ENCODE measurements around the gene DTD1.

The DTD1 gene

GRCh38 chr20:18728870-18729224 is 141.0 kb downstream of the DTD1 start:
- H4K20me1 ChIP-seq (ENCODE audit: insufficient read depth, low read length): no peaks in the 10 kb centered on the region

GRCh38 chr20:18729231-18729825 is 141.5 kb downstream of the DTD1 start:
- ATAC-seq (ENCODE audit: insufficient read depth, low read depth): no peak
- DNase-seq: no peak
- no peaks in the 10 kb centered on the region for H3K36me3 ChIP-seq (ENCODE audit: insufficient read depth, low read length)
- no peaks in the 10 kb centered on the region for H3K27me3 ChIP-seq (ENCODE audit: insufficient read depth, low read length, poor library complexity)
- H3K4me2 ChIP-seq (ENCODE audit: insufficient read depth, low read length): no peak overlapping the region
- H3K4me3 ChIP-seq (ENCODE audit: low read depth in 1 of 2, low read length in 2 of 2): no peak overlapping the region
- no peaks in the 10 kb centered on the region for H3K9me3 ChIP-seq (ENCODE audit: insufficient read depth, low read length, severe bottlenecking)
- H3K4me1 ChIP-seq (ENCODE audit: insufficient read depth, low read length): no peaks in the 10 kb centered on the region
- H3K27ac ChIP-seq (ENCODE audit: low read length): no peak overlapping the region
- H3K79me2 ChIP-seq (ENCODE audit: insufficient read depth, low read length): no peaks in the 10 kb centered on the region
- H2AFZ ChIP-seq (ENCODE audit: low read depth, low read length): no peak overlapping the region
- no peak overlapping the region for H3K9ac ChIP-seq (ENCODE audit: low read depth, low read length)
- H4K20me1 ChIP-seq (ENCODE audit: insufficient read depth, low read length): no peaks in the 10 kb centered on the region
- TF ChIP-seq EZH2 (IDR thresholded peaks at IDR 0.05; ENCODE audit: borderline replicate concordance, low read depth, low read length, severe bottlenecking) (no peak), CTCF (IDR thresholded peaks at IDR 0.05; ENCODE audit: borderline replicate concordance, extremely low read depth, low read length, poor library complexity, severe bottlenecking) (no peak)

More at GRCh38 chr20:18728870-18729224, 141.0 kb downstream of the DTD1 start:
- Histone ChIP-seq H3K79me2 (ENCODE audit: insufficient read depth, low read length) (no peaks in the 10 kb centered on the region), H3K4me2 (ENCODE audit: insufficient read depth, low read length) (no peak overlapping the region), H3K4me3 (ENCODE audit: low read depth in 1 of 2, low read length in 2 of 2) (no peak overlapping the region), H3K9ac (ENCODE audit: low read depth, low read length) (no peak overlapping the region), H3K27me3 (ENCODE audit: insufficient read depth, low read length, poor library complexity) (peaks cover 2% of the 10 kb centered on the region), H2AFZ (ENCODE audit: low read depth, low read length) (no peak overlapping the region), H3K27ac (ENCODE audit: low read length) (no peak overlapping the region), H3K9me3 (ENCODE audit: insufficient read depth, low read length, severe bottlenecking) (no peaks in the 10 kb centered on the region), H3K36me3 (ENCODE audit: insufficient read depth, low read length) (no peaks in the 10 kb centered on the region), H3K4me1 (ENCODE audit: insufficient read depth, low read length) (no peaks in the 10 kb centered on the region)
- no peak for DNase-seq
- TF ChIP-seq CTCF (IDR thresholded peaks at IDR 0.05; ENCODE audit: borderline replicate concordance, extremely low read depth, low read length, poor library complexity, severe bottlenecking) (no peak), EZH2 (IDR thresholded peaks at IDR 0.05; ENCODE audit: borderline replicate concordance, low read depth, low read length, severe bottlenecking) (no peak)
- no peak for ATAC-seq (ENCODE audit: insufficient read depth, low read depth)

GRCh38 chr20:18731940-18732339 is 144.1 kb downstream of the DTD1 start:
- DNase-seq (no peak), ATAC-seq (ENCODE audit: insufficient read depth, low read depth) (no peak)
- no peaks in the 10 kb centered on the region for H4K20me1 ChIP-seq (ENCODE audit: insufficient read depth, low read length)
- H3K9me3 ChIP-seq (ENCODE audit: insufficient read depth, low read length, severe bottlenecking): no peaks in the 10 kb centered on the region
- TF ChIP-seq CTCF (IDR thresholded peaks at IDR 0.05; ENCODE audit: borderline replicate concordance, extremely low read depth, low read length, poor library complexity, severe bottlenecking) (no peak), EZH2 (IDR thresholded peaks at IDR 0.05; ENCODE audit: borderline replicate concordance, low read depth, low read length, severe bottlenecking) (no peak)
- H3K27ac ChIP-seq (ENCODE audit: low read length): no peak overlapping the region
- no peaks in the 10 kb centered on the region for H3K27me3 ChIP-seq (ENCODE audit: insufficient read depth, low read length, poor library complexity)
- H3K4me1 ChIP-seq (ENCODE audit: insufficient read depth, low read length): no peaks in the 10 kb centered on the region
- no peak overlapping the region for H3K4me2 ChIP-seq (ENCODE audit: insufficient read depth, low read length)
- no peak overlapping the region for H3K4me3 ChIP-seq (ENCODE audit: low read depth in 1 of 2, low read length in 2 of 2)
- H3K9ac ChIP-seq (ENCODE audit: low read depth, low read length): no peak overlapping the region
- H2AFZ ChIP-seq (ENCODE audit: low read depth, low read length): no peak overlapping the region
- no peaks in the 10 kb centered on the region for H3K36me3 ChIP-seq (ENCODE audit: insufficient read depth, low read length)
- no peaks in the 10 kb centered on the region for H3K79me2 ChIP-seq (ENCODE audit: insufficient read depth, low read length)
